ENCODE measurements around the gene PREX1.

GRCh38 chr20:48820649-48820973, 7.2 kb downstream of the PREX1 start:
- TF ChIP-seq CTCF (conservative IDR thresholded peaks at IDR 0.05; ENCODE audit: low read length) (no peak), EZH2phosphoT487 (IDR thresholded peaks at IDR 0.05; ENCODE audit: borderline replicate concordance, low read depth, low read length) (no peak)

All from OCI-LY7 (cell line).